AML-193 (cell line): ENCODE measurements around the gene TMTC1.
"Not testable (repeated sequence)": the region's sequence is repeated elsewhere in the genome, so short reads cannot be mapped to it uniquely, and the experiment has no call there.

Experiments
- DNase-seq, 2 experiments: peaks; one replicate each; lab custom pipeline; 2025; lab: John Stamatoyannopoulos, UW

The TMTC1 gene

DNA sequence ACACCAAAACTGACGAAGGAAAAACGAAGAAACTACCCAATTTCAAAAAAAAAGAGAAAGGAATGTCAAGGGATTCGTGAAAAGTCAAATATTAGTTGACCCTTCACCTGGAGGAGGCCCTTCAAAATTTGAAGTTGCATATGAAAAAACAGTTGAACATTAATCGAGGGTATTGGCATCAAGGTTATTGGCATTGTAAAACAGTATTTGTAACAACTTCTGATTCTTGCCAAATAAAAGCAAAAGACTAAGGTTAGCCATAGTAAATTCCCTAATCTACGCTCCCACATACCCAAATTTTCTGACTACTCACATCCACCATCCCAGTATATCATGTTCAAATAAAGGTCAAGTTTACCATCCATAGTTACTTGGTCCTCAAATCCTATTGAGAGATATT is 118.6 kb downstream of the TMTC1 start:
- DNase-seq, result no peak

DNA sequence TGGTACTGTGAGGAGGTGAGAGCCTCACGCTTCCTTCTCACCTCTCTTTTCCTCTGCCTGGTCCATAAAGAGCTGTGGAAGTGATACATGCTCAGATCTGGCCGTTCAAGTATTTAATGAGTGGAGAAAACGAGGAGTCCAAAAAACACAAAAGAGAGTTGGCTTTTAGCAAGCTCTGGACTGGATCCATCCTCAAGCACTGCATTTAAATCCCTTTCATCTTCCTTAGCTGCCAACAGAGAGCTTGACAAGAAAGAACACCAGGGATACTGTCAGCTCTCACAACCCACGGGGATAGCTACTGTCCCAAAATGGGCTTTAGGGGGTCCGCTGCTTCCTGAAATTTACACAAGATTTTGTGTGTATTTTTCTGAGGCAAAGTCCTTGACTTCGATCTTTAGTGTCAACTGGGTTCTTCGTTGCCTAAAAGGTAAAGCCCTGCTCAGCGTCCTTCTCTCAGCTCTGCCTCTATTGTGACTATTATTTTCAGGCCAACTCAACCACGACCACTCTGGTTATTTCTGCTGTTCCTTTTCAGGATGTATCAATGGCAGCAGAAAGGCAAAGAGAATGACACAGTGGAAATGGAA is 120.9 kb downstream of the TMTC1 start:
- DNase-seq, result no peak

DNA sequence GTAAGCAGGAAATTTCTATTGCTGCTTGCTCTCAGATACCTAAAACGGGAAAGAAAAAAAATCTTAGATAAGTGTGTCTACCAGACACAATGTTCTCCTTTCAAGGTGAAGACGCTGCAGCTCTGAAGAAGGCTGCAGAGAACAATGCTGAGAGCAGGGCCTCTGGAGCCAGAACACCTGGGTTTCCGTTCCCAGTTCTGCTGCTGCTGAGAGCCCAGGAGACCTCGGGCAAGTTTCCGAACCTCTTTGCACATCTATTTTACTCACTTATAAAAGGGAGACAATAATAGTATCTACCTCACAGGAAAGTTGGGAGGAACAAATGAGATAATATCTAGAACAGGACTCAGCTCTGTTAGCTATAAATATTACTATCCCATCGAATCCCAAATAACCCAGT is 122.9 kb downstream of the TMTC1 start:
- no peak for DNase-seq

DNA sequence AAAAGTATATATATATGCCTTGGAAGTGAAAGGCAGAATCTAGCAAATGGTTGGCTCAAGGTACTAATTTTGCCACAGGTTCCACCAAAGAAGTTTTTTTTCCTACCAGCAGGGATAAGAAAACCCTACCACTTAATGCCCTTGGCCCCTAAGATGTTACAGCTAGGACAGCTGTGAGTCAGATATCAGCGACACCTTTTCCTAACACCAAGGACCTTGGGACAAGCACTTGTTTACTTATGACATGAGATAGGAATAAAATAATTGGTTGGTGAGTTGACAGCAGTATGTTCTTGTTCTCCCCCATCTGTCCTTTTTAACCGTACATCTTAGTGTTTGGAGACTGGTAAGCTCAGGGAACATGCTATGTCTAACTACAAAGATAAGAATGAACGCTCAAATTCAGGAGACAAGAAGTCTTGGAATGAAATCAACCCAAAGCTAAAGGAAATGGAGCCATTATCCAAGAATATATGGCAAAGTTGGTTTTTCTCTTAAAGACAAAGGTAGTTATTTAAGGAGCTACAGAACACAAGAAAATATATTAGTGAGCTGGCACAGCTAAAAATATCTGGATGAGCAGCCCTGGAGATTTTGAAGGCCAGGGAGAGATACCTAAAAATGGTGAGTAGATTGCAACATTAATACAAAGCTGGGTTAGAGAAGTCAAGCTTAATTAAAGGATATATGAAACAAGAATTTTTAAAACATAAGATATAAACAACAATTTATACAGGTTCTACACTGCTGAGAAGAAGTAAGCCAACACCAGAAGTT is 126.8 kb downstream of the TMTC1 start:
- no peak for DNase-seq

DNA sequence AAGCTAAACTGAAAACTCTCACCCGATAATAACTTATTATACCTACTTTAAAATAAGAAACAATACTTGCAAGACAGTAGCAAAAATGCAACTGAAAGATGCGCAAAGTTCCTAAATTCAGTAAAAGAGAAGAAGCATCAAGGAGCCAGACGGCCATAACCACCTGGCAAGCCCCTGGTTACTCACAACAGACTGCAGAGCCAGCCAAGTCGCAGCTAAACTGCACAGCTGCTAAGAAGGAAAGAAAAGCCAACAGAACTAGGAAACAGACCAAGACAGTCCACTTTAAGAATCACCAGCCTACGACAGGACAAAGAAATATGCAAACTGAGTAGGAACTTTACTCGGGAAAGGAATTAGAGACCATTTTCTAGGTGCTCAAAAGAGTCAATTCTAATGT is 127.9 kb downstream of the TMTC1 start:
- DNase-seq, result no peak

DNA sequence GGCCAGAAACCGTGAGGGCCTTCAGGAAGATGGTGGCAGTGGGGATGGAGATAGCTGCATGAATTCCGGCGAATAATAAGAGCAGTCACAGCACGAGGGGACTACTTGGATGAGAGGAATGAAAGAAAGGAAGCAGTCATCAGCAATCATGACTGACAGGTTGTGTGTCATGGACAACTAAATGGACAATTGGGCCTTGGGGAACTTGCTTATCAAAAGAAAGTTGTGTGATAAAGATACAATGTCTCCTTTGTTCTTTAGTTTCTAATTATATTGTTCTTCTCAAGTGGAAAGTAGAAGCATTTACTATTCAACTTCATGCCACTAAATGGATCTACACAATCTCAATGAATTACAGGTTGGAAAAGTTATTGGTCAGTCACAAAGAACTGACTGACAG is 130.5 kb downstream of the TMTC1 start:
- DNase-seq, result no peak

DNA sequence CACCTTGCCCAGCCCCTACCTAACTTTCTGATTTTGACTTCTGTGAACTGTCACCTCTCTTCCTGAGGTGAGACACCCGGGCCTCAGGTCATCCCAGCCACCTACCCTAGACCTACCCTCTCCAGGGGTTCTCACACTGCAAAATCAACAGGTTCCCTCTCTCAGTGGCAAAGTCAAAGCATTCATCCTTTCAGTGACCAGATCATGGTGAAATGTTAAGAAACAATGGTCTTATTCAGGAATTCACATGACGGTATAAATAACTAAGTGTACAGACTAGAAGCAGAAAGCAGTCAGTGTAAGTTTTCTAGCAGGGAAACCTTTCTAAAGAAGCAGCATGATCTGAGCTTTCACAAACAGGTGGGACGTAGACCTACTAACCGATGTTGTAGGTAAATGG is 133.4 kb downstream of the TMTC1 start:
- no peak for DNase-seq

DNA sequence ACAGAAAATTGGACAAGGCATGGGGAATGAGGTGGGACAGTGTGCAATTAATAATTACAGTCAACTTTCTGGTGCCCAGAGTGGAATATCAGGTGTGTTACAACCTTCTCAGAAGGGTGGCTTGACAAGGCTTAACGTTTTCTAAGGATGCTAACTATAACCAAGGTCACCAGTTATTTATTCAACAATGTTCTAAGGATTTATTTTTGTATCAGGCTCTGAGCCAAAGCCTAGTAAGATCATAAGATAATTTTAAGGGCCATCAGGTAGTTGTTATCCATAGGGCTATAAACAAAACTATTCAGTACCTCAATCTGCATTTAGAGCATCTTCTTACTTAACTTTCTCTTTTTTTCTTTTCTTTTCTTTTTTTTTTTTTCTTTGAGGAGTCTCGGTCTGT is 134.0 kb downstream of the TMTC1 start:
- no peak for DNase-seq

DNA sequence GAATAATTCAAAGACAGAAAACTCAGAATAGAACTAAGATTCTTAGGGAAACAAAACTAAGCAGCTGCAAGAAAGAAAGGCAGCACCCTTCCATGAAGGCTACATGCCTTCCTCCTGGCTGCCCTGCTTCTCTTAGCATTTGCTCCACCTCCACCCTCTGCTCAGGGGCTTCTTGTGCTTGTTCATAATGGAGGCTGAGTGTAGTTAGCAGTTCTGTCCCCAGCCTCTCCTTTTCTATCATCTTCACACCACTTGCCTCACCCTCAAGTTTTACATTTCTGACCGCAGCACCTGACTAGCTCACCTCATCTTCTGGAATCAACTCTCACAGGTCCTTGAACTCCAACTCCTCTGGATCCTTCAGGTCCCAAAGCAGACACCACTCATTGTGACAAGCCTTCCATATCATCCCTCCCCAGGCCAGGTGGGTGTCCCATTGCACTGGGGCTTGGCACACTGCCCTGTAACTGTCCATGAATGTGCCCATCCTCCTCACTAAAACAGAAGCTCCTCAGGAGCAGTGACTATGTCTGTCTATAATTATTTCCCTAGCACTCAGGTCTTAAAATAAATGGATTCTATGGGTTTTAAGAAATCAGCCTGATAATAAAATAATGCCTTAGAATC is 139.1 kb downstream of the TMTC1 start:
- DNase-seq, result no peak

DNA sequence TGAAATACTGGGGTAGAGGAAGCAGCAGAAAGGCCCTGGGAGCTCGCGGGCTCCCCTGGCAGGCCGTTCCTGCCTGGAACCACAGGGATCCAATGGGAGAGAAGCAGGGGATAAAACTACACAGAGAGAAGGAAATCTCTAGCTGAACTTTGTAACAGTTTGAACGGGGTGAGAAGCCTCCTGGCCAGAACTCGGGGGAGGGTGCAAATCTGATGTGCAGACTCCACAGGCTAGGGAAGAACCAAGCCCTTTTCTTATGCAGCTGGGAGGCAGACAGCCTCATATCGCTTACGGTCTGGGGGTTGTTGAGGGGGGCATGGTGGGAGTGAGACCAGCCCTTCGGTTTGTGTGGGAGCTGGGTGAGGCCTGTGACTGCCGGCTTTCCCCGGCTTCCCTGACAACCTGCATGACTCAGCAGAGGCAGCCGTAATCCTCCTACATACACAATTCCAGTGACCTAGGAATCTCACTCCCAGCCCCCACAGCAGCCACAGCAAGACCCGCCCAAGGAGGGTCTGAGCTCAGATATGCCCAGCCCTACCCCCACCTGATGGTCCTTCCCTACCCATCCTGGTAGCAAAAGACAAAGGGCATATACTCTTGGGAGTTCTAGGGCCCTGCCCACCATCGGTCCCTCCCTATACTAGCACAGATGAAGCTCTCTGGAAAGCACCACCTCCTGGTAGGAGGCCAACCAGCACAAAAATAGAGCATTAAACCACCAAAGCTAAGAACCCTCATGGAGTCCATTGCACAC is 143.0 kb downstream of the TMTC1 start:
- no peak for DNase-seq

DNA sequence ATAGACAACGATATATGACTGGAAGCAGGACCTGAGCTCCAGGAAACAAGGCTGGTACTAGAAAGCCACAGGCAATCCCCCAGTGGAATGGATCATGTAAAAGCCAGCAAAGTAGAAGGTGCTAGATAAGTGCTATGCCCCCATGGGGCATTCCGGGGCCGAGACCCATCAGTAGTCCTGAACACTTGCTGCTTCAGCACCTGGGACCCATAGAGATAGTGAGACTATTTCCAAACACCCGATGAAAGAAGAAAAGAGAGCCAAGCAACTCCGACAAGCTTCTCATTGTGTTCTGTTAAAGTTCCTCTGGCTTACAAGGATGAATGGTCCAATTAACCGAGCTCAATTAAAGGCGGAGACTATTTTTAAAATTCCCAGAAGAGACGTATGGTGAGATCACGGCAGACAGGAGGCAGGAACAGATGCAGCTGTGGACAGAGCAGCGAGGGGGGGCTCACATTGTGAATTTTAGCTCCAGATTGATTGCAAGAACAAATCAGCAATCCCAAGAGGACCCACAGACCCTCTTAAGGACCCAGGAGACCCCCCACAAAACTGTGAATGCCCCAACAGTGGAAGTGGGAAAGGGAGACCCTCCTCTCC is 143.7 kb downstream of the TMTC1 start:
- no peak for DNase-seq

DNA sequence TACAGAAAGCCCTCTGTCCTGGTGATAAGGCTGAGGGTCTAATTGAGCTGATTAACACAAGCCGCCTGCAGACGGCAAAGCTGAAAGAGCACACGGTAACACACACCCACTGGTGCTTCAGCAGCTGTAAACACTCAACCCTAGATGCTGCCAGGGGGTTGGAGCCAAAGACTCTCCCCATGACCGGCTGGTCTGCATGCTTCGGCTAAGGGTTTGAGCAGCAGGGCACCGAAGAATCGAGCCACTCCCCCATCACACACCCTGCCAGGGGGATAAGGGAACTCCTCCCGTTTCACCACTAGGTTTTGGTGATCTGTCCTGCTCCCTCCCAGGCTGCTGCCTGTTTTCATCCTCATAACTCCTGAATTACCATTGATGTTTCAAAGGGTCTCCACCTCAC is 145.2 kb downstream of the TMTC1 start:
- DNase-seq, result no peak

DNA sequence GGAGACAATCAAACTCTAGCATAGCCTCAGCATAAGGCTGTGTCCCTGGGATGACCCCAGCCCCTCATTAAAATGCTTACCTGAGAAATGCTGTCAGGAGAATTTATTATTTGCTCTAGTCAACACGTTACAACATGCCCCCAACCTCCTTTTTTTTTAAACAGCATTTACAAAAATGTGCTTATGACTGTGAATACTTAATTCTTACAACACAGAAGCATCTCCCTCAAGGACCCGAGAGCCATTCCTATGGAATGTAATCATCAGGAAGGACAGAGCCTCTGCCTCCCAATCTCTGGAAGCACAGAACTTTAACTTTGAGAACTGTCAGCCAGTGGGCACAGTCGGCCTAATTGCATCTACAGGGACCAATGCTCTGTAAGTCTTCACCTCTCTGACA is 149.7 kb downstream of the TMTC1 start:
- no peak for DNase-seq

DNA sequence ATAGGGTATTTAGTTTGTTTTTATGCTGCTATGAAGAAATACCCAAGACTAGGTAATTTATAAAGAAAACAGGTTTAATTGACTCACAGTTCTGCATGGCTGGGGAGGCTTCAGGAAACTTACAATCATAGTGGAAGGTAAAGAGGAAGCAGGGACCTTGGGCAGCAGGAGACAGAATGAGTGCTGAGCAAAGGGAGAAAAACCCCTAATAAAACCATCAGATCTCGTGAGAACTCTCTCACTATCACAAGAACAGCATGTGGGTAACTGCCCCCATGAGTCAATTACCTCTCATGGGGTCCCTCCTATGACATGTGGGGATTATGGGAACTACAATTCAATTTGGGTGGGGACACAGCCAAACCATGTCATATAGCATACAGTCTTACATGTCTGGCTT is 153.6 kb downstream of the TMTC1 start:
- not testable (repeated sequence) for DNase-seq

DNA sequence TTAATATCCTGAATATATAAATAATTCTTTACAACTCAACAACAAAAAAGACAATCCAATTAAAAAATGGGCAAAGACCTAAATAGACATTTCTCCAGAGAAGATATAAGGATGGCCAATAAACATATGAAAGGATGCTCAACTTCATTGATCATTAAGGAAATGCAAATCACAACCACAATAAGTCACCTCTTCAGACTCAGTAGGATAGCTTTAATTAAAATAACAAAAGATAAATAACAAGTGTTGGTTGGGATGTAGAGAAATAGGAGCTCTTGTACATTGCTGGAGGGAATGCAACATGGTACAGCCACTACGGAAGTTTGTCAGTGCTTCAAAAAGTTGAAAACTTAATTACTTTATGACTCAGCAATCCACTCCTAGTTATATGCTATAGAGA is 156.5 kb downstream of the TMTC1 start:
- DNase-seq, result no peak

DNA sequence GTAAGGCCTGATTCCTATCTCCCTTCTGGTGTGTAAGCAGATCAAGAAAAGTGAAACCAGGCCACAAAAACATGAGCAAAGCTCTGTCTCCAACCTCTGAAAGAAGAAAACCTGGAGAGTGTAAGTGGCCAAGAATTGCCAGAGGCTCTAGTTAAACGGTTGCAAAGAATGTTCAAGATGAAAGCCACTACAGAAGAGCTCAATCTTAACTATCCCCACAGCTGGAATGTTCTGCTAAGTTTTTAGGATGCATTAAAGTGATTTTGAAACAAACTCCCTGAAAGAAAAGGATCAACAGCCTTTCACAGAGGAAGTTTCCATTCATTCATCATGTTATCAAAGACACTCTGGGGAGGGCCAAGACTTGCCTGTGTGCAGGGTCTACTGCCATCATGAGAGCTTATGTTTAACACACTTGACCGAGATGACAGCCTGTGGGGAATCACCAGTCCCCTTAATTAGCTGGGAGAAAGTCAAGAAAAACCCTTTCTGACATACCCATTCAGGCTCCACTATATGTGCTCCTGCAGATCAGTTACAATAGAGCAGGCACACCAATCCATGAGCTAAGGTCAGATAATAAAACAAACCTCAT is 158.3 kb downstream of the TMTC1 start:
- no peak for DNase-seq

DNA sequence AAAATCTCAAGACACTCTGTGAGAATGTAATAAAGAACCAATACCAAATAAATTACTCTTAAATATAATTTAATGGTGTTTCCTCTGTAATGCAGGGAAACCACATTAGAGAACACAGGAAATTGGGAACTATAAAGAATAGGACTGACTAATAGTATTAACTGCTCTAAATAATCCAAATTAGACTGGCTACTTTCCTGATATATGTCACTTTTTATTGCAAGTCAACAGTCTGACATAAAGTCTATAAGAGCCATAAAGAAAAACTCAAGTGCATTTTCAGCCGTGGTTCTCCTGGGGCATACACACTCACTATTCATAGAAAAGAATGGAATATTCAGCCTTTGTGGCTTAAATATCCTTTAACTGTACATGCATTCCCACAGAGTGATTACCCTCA is 161.5 kb downstream of the TMTC1 start:
- DNase-seq, result no peak

DNA sequence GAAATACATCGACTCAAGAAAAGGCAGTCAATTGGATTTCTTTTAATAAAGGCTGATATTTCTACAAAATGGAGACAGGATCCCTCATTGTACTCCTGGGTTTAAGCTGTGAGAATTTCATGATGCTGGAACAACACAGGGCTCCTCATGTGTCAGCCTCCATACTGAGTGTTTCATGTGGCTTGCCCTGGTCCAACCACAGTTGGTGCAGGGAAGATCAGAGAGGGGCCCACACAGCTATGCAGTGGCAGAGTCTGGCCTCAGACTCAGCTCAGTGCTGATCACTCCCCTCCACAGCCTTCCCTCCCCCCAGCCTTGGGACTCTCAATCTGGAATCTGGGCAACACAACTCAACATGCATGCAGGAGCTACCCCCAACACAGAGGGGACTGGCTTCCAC is 163.7 kb downstream of the TMTC1 start:
- no peak for DNase-seq

DNA sequence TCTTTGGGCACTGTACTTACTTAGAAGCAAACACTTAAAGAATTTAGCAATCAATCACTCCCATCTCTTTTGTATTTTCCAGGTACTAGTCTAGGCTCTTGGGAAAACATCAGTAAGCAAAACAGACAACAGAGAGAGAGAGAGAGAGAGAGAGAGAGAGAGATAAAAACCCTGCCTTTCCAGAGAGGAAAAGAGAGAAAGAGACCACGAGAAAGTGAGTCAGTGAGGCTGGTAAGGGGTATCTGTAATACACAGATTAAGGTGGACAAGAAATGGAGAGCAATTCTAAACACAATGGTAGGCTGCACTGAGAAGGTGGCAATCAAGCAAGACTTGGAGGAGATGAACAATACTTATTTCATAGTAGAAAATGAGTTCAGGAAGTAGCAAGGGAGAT is 166.3 kb downstream of the TMTC1 start:
- no peak for DNase-seq

DNA sequence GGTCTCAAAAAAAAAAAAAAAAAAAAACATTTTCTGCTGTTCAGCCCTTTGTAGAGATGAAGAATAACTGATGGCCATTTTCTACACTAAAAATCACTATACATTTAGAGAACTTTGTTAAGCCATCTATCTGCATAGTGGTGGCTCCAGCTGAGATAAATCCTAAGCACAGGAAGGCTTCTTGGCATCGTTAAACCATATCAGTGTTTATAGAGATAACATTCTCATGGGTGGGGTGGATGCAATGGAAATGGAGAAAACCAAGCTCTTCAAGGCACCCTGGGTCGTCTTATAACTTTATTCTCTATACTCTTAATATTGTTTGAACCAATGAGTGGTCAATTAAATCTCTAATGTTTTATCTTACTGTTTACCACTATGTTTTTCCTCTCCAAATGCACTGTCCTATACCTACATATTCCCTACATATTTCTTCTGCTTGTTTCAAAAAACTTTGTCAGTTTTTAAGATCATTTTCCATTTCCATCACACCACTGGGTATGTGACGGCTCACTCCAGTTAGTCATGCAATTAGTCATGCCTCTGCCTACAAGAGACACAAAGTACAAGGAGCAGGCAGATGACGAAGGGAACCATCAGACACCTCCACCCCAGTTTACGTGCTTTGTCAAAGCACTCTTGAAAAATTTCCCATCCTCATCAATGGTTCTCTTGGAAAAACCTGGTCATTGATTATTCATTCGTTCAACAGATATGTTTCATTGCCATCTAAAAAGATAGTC is 166.9 kb downstream of the TMTC1 start:
- DNase-seq, result no peak

DNA sequence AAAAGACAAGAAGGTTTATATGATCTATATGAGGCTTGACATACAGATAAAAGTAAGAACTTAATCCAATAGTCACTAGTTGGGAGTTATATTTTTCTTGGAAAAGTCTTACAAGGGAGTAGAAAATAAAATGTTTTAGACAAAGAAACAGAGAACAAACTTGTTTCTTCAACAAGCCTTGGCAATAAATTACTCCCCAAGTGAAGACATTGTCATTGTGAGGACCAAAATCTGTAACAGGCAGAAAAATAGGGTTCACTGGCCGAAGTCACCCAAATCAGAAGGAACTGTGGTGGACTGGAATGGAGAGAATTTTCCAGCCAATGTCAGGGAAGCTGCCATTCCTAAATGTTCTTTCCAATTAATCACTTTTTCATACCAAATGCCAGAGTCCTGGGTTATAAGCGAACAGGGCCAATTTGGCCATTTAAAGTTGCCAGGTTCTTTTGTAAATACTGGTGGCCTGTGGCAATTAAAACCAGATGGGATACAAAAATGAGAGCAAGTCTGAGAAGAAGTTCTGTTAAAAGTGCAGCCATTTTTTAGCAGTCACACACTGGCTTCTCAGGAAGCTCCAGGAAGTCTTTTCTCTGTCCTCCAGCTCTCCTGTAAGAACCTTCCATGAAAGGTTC is 168.9 kb downstream of the TMTC1 start:
- no peak for DNase-seq
